ENCODE results near the gene LRTM2.

Gene LRTM2

DNA sequence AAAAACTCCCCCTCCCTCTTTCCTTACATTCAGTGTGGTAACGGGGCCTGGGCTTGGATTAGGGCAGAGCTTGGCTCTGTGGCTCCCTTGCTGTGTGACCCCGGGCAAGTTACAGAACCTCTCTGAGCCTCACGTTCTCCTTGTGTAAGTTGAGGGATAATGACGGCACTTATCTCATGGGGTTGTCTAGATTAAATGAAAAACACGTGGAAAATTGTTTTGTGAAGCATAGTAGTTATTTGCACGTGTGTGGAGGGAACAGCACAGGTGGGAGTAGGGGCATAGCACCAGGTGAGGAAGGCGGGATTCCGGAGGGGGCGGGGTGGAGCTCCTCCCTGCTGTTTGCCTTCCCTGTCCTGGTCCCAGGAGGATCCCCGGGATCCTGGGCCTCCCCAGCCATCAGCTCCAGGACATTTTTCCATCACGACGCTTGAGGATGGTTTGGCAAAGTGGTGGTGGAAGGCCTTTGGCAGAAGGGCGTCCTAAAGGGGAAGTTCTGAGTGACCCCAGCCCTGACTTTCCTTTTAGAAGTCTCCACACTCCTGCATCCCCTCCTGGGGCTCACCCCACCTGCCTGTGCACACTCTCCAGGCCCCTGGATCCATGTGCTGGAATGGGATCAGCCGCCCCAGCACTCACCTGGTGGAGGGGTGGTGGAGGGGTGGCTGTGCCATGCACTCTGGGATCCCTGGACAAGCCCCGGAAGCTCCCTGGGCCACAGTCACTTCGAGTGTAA is 22.7 kb downstream of the LRTM2 start:
- ATAC-seq = no peak
- TF ChIP-seq, protein P1, sequence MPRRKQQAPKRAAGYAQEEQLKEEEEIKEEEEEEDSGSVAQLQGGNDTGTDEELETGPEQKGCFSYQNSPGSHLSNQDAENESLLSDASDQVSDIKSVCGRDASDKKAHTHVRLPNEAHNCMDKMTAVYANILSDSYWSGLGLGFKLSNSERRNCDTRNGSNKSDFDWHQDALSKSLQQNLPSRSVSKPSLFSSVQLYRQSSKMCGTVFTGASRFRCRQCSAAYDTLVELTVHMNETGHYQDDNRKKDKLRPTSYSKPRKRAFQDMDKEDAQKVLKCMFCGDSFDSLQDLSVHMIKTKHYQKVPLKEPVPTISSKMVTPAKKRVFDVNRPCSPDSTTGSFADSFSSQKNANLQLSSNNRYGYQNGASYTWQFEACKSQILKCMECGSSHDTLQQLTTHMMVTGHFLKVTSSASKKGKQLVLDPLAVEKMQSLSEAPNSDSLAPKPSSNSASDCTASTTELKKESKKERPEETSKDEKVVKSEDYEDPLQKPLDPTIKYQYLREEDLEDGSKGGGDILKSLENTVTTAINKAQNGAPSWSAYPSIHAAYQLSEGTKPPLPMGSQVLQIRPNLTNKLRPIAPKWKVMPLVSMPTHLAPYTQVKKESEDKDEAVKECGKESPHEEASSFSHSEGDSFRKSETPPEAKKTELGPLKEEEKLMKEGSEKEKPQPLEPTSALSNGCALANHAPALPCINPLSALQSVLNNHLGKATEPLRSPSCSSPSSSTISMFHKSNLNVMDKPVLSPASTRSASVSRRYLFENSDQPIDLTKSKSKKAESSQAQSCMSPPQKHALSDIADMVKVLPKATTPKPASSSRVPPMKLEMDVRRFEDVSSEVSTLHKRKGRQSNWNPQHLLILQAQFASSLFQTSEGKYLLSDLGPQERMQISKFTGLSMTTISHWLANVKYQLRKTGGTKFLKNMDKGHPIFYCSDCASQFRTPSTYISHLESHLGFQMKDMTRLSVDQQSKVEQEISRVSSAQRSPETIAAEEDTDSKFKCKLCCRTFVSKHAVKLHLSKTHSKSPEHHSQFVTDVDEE (CRISPR knock-in tag; IDR thresholded peaks at IDR 0.05) = no peak
- TF ChIP-seq, protein P2, sequence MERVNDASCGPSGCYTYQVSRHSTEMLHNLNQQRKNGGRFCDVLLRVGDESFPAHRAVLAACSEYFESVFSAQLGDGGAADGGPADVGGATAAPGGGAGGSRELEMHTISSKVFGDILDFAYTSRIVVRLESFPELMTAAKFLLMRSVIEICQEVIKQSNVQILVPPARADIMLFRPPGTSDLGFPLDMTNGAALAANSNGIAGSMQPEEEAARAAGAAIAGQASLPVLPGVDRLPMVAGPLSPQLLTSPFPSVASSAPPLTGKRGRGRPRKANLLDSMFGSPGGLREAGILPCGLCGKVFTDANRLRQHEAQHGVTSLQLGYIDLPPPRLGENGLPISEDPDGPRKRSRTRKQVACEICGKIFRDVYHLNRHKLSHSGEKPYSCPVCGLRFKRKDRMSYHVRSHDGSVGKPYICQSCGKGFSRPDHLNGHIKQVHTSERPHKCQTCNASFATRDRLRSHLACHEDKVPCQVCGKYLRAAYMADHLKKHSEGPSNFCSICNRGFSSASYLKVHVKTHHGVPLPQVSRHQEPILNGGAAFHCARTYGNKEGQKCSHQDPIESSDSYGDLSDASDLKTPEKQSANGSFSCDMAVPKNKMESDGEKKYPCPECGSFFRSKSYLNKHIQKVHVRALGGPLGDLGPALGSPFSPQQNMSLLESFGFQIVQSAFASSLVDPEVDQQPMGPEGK (CRISPR knock-in tag; IDR thresholded peaks at IDR 0.05; ENCODE audit: borderline replicate concordance) = no peak
- no peak for TF ChIP-seq BACH2 (CRISPR knock-in tag; IDR thresholded peaks at IDR 0.05; ENCODE audit: borderline replicate concordance)
- TF ChIP-seq, protein P3, sequence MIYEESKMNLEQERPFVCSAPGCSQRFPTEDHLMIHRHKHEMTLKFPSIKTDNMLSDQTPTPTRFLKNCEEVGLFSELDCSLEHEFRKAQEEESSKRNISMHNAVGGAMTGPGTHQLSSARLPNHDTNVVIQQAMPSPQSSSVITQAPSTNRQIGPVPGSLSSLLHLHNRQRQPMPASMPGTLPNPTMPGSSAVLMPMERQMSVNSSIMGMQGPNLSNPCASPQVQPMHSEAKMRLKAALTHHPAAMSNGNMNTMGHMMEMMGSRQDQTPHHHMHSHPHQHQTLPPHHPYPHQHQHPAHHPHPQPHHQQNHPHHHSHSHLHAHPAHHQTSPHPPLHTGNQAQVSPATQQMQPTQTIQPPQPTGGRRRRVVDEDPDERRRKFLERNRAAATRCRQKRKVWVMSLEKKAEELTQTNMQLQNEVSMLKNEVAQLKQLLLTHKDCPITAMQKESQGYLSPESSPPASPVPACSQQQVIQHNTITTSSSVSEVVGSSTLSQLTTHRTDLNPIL (CRISPR knock-in tag; IDR thresholded peaks at IDR 0.05; ENCODE audit: low read depth) = no peak
- no peak for TF ChIP-seq ARNTL (CRISPR knock-in tag; IDR thresholded peaks at IDR 0.05; ENCODE audit: borderline replicate concordance, low read depth)
- no peak for TF ChIP-seq ZC3H10 (CRISPR knock-in tag; IDR thresholded peaks at IDR 0.05)
- no peak for TF ChIP-seq PPARA (CRISPR knock-in tag; IDR thresholded peaks at IDR 0.05; ENCODE audit: borderline replicate concordance)
- TF ChIP-seq, protein P4, sequence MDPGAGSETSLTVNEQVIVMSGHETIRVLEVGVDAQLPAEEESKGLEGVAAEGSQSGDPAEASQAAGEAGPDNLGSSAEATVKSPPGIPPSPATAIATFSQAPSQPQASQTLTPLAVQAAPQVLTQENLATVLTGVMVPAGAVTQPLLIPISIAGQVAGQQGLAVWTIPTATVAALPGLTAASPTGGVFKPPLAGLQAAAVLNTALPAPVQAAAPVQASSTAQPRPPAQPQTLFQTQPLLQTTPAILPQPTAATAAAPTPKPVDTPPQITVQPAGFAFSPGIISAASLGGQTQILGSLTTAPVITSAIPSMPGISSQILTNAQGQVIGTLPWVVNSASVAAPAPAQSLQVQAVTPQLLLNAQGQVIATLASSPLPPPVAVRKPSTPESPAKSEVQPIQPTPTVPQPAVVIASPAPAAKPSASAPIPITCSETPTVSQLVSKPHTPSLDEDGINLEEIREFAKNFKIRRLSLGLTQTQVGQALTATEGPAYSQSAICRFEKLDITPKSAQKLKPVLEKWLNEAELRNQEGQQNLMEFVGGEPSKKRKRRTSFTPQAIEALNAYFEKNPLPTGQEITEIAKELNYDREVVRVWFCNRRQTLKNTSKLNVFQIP (CRISPR knock-in tag; IDR thresholded peaks at IDR 0.05; ENCODE audit: borderline replicate concordance, low read depth) = no peak
- no peak for TF ChIP-seq ZNF565 (CRISPR knock-in tag; conservative IDR thresholded peaks at IDR 0.05; ENCODE audit: low read depth)

DNA sequence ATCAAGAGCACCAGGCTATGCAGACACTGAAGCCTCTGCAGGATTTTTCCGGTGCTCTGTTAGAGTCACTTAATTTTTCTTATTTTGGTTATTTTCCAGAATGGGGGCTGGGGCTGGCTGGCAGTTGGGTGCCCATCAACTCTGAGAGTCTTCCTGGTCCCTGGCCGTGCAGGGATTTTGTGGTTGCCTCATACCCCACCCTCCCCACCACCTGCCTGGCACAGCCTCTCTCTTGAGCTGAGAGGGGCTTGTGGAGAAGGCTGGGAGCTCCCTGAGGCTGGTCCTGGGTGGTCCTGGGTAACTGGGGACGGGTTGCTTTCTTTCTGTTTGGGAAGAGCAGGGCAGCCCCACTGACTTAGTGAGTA is 23.3 kb downstream of the LRTM2 start:
- no peak for ATAC-seq

DNA sequence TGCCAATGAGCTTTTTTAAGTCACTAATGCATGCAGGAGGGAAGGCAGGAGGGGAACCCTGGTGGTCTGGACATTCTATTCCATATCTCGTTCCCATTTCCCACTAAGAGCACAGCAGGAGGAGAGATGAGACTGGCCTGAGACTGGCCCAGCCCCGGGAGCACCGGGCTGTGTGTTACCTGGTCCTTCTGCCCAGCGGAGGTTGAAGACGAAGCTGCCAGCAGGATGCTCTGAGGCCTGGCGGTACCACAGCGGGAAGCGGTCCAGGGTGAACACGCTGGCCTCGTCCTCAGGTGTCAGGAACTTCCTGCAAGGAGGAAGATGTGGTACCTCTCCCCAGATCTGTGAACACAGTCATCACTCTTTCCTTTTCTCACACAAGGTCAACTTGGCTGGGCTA is 23.9 kb downstream of the LRTM2 start:
- TF ChIP-seq, protein P3 (CRISPR knock-in tag; IDR thresholded peaks at IDR 0.05; ENCODE audit: low read depth) = no peak
- no peak for TF ChIP-seq OSR1 (CRISPR knock-in tag; IDR thresholded peaks at IDR 0.05)
- no peak for TF ChIP-seq CSDC2 (CRISPR knock-in tag; IDR thresholded peaks at IDR 0.05)
- TF ChIP-seq, protein P1 (CRISPR knock-in tag; IDR thresholded peaks at IDR 0.05) = no peak
- TF ChIP-seq, protein P4 (CRISPR knock-in tag; IDR thresholded peaks at IDR 0.05; ENCODE audit: borderline replicate concordance, low read depth) = no peak
- ATAC-seq = no peak

More for the DNA sequence above, 23.3 kb downstream of the LRTM2 start:
- TF ChIP-seq BACH2 (CRISPR knock-in tag; IDR thresholded peaks at IDR 0.05; ENCODE audit: borderline replicate concordance) (no peak), CSDC2 (CRISPR knock-in tag; IDR thresholded peaks at IDR 0.05) (no peak), PPARA (CRISPR knock-in tag; IDR thresholded peaks at IDR 0.05; ENCODE audit: borderline replicate concordance) (no peak), ARNTL (CRISPR knock-in tag; IDR thresholded peaks at IDR 0.05; ENCODE audit: borderline replicate concordance, low read depth) (no peak)

All from SK-N-SH treated with all-trans-retinoic acid at 6 μM for 48 hours (cell line).